Left kidney (tissue), 2 donors: ENCODE measurements around the gene DTNBP1. TPM values are rescaled to one million over a fixed set of nuclear protein-coding genes. Genes with fewer than 3 reads are reported as not detected.

ENCODE experiments used
- DNase-seq: peaks from one replicate; pipeline ENCODE4 v3.0.0-alpha.2; 2013
- polyA plus RNA-seq: library from polyadenylated mRNA; unstranded; fragments of 120-200 nt; gene quantifications from one replicate; pipeline ENCODE4 v1.2.1, GENCODE V29; 2013; ENCODE audit not compliant: insufficient read length

DTNBP1 gene
- polyA plus RNA-seq, 1 donor: 25.3 TPM

- DNase-seq: no peak
Observed at GRCh38 chr6:15483060-15483459, 179.8 kb downstream of the DTNBP1 start.

GRCh38 chr6:15481390-15482291 lies 181.2 kb downstream of the DTNBP1 start:
- DNase-seq: no peak

GRCh38 chr6:15480525-15480924 lies 182.3 kb downstream of the DTNBP1 start:
- no peak for DNase-seq

- DNase-seq: no peak
Observed at GRCh38 chr6:15479761-15480160, 183.1 kb downstream of the DTNBP1 start.

GRCh38 chr6:15477746-15478145 lies 185.1 kb downstream of the DTNBP1 start:
- no peak for DNase-seq

- DNase-seq: no peak
Observed at GRCh38 chr6:15476631-15477380, 186.0 kb downstream of the DTNBP1 start.

- no peak for DNase-seq
Observed at GRCh38 chr6:15475872-15476271, 187.0 kb downstream of the DTNBP1 start.

GRCh38 chr6:15475261-15475660 lies 187.6 kb downstream of the DTNBP1 start:
- no peak for DNase-seq

GRCh38 chr6:15474196-15474595 lies 188.6 kb downstream of the DTNBP1 start:
- no peak for DNase-seq

- no peak for DNase-seq
Observed at GRCh38 chr6:15473741-15474161, 189.1 kb downstream of the DTNBP1 start.

GRCh38 chr6:15473174-15473573 lies 189.7 kb downstream of the DTNBP1 start:
- DNase-seq: no peak
